Globus pallidus (tissue), 1 donor: Measurements from ENCODE around the gene MLC1.

Experiments used
- DNase-seq: peaks from one replicate; pipeline ENCODE4 v3.0.0-alpha.2; 2015; ENCODE audit warnings: low spot score

Gene MLC1

GRCh38 chr22:50076646-50077535 lies 8.3 kb downstream of the MLC1 start:
- DNase-seq, result no peak

- DNase-seq, result no peak
Observed at GRCh38 chr22:50074551-50075530, 10.4 kb downstream of the MLC1 start.

- no peak for DNase-seq
Observed at GRCh38 chr22:50074056-50074455, 11.2 kb downstream of the MLC1 start.

- DNase-seq, result no peak
Observed at GRCh38 chr22:50072714-50073538, 12.3 kb downstream of the MLC1 start.

GRCh38 chr22:50072167-50072555 lies 13.1 kb downstream of the MLC1 start:
- no peak for DNase-seq

- DNase-seq, result no peak
Observed at GRCh38 chr22:50071432-50072166, 13.6 kb downstream of the MLC1 start.

GRCh38 chr22:50070366-50070765 lies 14.9 kb downstream of the MLC1 start:
- no peak for DNase-seq

- no peak for DNase-seq
Observed at GRCh38 chr22:50068096-50068495, 17.1 kb downstream of the MLC1 start.

GRCh38 chr22:50067244-50067643 lies 18.0 kb downstream of the MLC1 start:
- no peak for DNase-seq

- DNase-seq, result no peak
Observed at GRCh38 chr22:50064453-50064852, 20.8 kb downstream of the MLC1 start.

GRCh38 chr22:50063589-50064393 lies 21.4 kb downstream of the MLC1 start:
- DNase-seq, result no peak

- DNase-seq, result no peak
Observed at GRCh38 chr22:50062509-50063135, 22.6 kb downstream of the MLC1 start.

GRCh38 chr22:50061824-50062355 lies 23.3 kb downstream of the MLC1 start:
- no peak for DNase-seq

- no peak for DNase-seq
Observed at GRCh38 chr22:50061141-50061823, 23.9 kb downstream of the MLC1 start.

- DNase-seq, result no peak
Observed at GRCh38 chr22:50060441-50061140, 24.6 kb downstream of the MLC1 start.

GRCh38 chr22:50059881-50060262 lies 25.4 kb downstream of the MLC1 start:
- DNase-seq, result no peak

- no peak for DNase-seq
Observed at GRCh38 chr22:50058906-50059880, 26.0 kb downstream of the MLC1 start.
